GM21825 (cell line): ENCODE results near the gene SLC39A10.
"Not testable (repeated sequence)": the region's sequence is repeated elsewhere in the genome, so short reads cannot be mapped to it uniquely, and the experiment has no call there.

Experiments
- ATAC-seq: cut with Tn5 transposase; IDR thresholded peaks from one replicate; pipeline ENCODE4 v1.9.1; 2021; ENCODE audit warnings: mild to moderate bottlenecking, moderate library complexity; ENCODE audit not compliant: unreplicated experiment

The SLC39A10 gene

GRCh38 chr2:195656859-195657633, at the start of gene SLC39A10:
Gene SLC39A10 (plus strand): TSS chr2:195657226. CDS start chr2:195680043, 22,817 bp downstream.
- peak; percentile 64 for ATAC-seq

- ATAC-seq: no peak
These were observed 48.1 kb upstream of the SLC39A10 start for GRCh38 chr2:195608768-195609454.

DNA sequence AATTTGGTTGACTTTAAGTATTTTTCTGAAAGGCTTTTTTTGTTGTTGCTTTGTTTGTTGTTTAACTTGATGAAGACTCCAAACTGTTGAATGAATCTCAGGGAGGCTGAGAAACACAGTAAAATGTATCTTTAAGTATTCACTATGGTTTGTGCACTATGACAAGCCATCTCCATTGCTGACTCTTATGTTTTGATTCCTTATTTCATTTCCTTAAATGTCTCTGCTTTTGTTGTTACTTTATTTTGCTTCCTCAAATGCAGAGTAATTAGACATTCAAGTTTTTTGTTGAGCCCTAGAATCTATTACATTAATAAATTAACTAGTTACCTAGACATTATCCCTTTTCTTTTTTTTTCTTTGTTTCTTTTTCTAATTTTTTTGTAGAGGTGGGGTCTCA, 46.3 kb upstream of the SLC39A10 start:
- no peak for ATAC-seq

GRCh38 chr2:195612611-195613495, 44.2 kb upstream of the SLC39A10 start:
- no peak for ATAC-seq

GRCh38 chr2:195613922-195614321, 43.1 kb upstream of the SLC39A10 start:
- no peak for ATAC-seq

DNA sequence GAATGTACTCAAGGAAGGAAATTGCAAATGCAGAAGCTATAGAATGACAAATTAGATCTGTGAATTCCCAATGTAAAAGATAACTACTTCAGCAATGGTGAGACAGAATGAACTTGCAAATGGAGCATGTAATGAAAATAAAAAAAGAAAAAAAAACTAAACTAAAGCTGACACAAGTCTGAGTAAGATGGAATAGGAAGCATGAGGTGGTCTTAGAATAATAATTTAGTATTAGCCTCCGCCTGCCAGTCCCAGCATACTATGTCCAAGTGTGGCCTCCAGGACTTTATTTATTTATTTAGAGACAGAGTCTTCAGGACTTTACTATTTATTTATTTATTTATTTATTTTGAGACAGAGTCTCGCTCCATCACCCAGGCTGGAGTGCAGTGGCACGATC, 37.4 kb upstream of the SLC39A10 start:
- no peak for ATAC-seq

- no peak for ATAC-seq
These were observed 36.5 kb upstream of the SLC39A10 start for GRCh38 chr2:195620501-195620900.

DNA sequence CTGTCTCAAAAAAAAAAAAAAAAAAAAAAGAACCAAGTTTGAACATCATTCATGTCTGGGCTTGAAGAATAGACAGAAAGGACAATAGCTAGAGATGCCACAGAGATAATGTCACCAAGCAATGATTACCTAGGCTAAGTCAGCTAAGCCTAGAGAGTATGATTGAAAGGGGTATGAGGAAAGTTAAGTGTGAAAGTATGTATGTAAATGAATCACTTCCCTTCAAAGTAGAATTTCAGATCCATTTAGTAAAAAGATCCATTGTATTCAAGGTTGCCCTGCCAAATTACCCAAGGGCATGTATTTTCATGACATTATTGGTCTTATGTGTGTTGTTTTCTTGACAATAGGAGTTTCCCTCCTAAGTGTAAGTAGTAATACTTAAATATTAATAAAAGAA, 34.1 kb upstream of the SLC39A10 start:
- ATAC-seq: peak; percentile 68

- ATAC-seq: no peak
These were observed 30.5 kb upstream of the SLC39A10 start for GRCh38 chr2:195626507-195626906.

GRCh38 chr2:195628666-195629065, 28.4 kb upstream of the SLC39A10 start:
- no peak for ATAC-seq

GRCh38 chr2:195632856-195633572, 24.0 kb upstream of the SLC39A10 start:
- no peak for ATAC-seq

- ATAC-seq: no peak
These were observed 23.5 kb upstream of the SLC39A10 start for GRCh38 chr2:195633573-195633870.

GRCh38 chr2:195633974-195634373, 23.1 kb upstream of the SLC39A10 start:
- ATAC-seq: no peak

GRCh38 chr2:195636890-195637289, 20.1 kb upstream of the SLC39A10 start:
- no peak for ATAC-seq

DNA sequence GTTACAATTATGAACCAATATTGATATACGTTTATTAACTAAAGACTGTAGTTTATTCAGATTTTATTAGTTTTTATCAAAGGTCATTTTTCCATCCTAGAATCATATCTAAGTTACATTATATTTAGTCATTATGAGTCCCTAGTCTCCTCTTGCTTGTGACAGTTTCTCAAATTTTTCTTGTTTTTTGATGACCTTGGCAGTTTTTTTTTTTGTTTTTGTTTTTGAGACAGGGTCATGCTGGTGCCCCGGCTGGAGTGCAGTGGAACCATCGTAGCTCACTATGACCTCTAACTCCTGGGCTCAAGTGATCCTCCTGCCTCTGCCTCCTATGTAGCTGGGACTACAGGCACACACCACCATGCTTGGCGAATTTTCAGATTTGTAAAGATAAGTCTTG, 18.3 kb upstream of the SLC39A10 start:
- ATAC-seq: no peak

- no peak for ATAC-seq
These were observed 17.7 kb upstream of the SLC39A10 start for GRCh38 chr2:195639238-195639858.

DNA sequence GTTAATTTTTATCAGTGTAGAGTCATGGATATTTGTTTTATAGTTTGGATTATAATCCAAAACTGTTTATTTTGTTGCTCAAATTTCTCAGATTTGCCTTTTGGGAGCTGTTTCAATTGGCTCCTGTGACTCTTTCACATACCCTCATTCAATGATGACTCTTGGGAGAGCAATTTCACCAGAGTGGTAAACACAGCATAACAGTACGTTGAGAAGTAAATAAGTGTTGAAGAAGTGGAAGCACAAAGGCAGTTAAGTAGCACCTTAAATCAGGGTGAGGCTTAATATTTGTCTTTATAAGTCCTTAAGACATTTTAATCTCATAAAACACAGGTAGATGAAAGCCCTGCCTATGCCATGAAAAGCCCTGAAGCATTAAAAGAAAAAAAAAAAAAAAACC, 17.1 kb upstream of the SLC39A10 start:
- no peak for ATAC-seq

DNA sequence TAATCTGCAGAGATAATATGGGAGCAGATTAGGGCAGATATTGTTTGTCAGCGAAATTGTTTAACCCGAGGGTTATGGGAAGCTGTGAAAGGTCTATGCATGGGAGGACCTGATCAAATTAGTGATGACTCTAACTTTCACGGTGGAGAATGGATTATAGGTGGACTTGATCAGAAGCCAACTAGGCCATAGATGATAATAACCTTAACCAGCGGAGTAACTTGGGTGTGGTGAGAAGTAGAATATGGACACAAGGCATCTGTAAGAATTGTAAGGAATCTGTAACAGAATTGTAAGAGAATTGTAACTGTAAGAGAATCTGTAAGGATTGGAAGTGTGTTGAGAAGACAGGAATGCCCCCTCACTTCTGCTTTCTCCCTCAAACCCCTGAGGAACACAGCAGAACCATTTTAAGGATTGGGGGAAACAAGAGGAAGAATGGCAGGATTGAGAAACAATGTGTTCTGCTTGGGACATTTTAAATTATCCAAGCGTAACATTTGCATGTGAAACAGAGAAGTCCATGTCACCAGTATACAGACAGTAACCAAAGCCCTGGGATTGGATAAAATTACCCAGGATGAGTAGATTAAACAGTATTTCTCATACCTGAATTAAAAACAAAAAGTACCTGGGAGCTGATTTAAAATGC, 14.9 kb upstream of the SLC39A10 start:
- no peak for ATAC-seq

GRCh38 chr2:195642679-195643068, 14.4 kb upstream of the SLC39A10 start:
- no peak for ATAC-seq

DNA sequence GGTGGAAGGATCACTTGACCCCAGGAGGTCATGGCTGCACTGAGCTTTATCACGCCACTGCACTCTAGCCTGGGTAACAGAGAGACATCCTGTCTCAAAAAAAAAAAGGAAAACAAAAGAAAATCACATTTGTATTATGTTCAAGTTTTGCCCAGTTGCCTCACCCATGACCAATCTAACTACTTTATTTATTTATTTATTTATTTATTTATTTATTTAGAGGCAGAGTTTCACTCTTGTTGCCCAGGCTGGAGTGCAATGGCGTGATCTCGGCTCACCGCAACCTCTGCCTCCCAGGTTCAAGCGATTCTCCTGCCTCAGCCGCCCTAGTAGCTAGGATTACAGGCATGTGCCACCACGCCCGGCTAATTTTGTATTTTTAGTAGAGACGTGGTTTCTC, 12.3 kb upstream of the SLC39A10 start:
- ATAC-seq: not testable (repeated sequence)
